Upper lobe of right lung (tissue), 1 donor: ENCODE measurements around the gene IDUA. TPM values are rescaled to one million over a fixed set of nuclear protein-coding genes. Genes with fewer than 3 reads are reported as not detected.
A peak's percentile ranks its signal among the peaks of the same experiment; 100 is the strongest.

Source experiments
- ATAC-seq: fragments of 200-7000 bp; cut with Tn5 transposase; one replicate; pipeline ENCODE4 v1.9.1; 2020; ENCODE audit warnings: mild to moderate bottlenecking, moderate library complexity
- DNase-seq: peaks from one replicate; pipeline ENCODE4 v3.0.0-alpha.2; 2020
- H3K27ac ChIP-seq: fragments of 200-600 bp; one replicate; pipeline ENCODE4 v1.8.0; 2022
- H3K27me3 ChIP-seq: fragments of 200-600 bp; one replicate; pipeline ENCODE4 v1.8.0; 2022; ENCODE audit warnings: mild to moderate bottlenecking
- H3K36me3 ChIP-seq: fragments of 200-600 bp; one replicate; pipeline ENCODE4 v1.8.0; 2022
- H3K4me1 ChIP-seq: fragments of 200-600 bp; one replicate; pipeline ENCODE4 v1.8.0; 2022
- H3K4me3 ChIP-seq: fragments of 200-600 bp; one replicate; pipeline ENCODE4 v1.8.0; 2022; ENCODE audit warnings: mild to moderate bottlenecking
- H3K9me3 ChIP-seq: fragments of 200-600 bp; one replicate; pipeline ENCODE4 v1.8.0; 2022
- CTCF ChIP-seq: fragments of 200-600 bp; IDR thresholded peaks from one replicate; pipeline ENCODE4 v1.8.0; 2022; ENCODE audit warnings: antibody characterized with exemption
- intact Hi-C: fragments of 100-400 bp; cut with DNase I; formaldehyde crosslinking; loops from one replicate; pipeline ENCODE4 v1.11.0; 2022
- total RNA-seq: library from RNA; stranded (reverse); fragmentation: NEBNext Ultra II Directional; extraction: Animal tissue kit (Norgen Biotek cat#: 25700); gene quantifications from one replicate; pipeline ENCODE4 v1.2.1, GENCODE V29; 2021
- donor health status: DM: no; HTN: yes; CAD: no; lungs with severe emphysema.

Gene IDUA
- total RNA-seq, 1 donor from 2014 or later, result 49.2 TPM

GRCh38 chr4:1047106-1047975, 60.5 kb downstream of the IDUA start:
- Histone ChIP-seq H3K4me3 (peak overlapping the region; percentile 16), H3K36me3 (no peaks in the 10 kb centered on the region), H3K9me3 (no peaks in the 10 kb centered on the region), H3K4me1 (peaks cover 25% of the 10 kb centered on the region), H3K27ac (no peak overlapping the region), H3K27me3 (peaks cover 25% of the 10 kb centered on the region)
- intact Hi-C loops, result no loop called here
- DNase-seq (peak; percentile 62), ATAC-seq (no peak)
- TF ChIP-seq CTCF, result no peak

- Histone ChIP-seq H3K9me3 (no peaks in the 10 kb centered on the region), H3K27ac (no peak overlapping the region), H3K27me3 (peaks cover 33% of the 10 kb centered on the region), H3K4me1 (peaks cover 25% of the 10 kb centered on the region), H3K4me3 (peak overlapping the region; percentile 16), H3K36me3 (no peaks in the 10 kb centered on the region)
- intact Hi-C loops, result no loop called here
- TF ChIP-seq CTCF, result no peak
- no peak for ATAC-seq
- peak; percentile 63 for DNase-seq
Observed at GRCh38 chr4:1047976-1048772, 61.3 kb downstream of the IDUA start.

- peaks cover 18% of the 10 kb centered on the region for H3K4me1 ChIP-seq
- H3K9me3 ChIP-seq, result no peaks in the 10 kb centered on the region
- H3K27ac ChIP-seq, result no peak overlapping the region
- H3K27me3 ChIP-seq, result peaks cover 31% of the 10 kb centered on the region
- no peak overlapping the region for H3K4me3 ChIP-seq
- ATAC-seq, result peak; percentile 13
- DNase-seq, result peak; percentile 67
- no peak for TF ChIP-seq CTCF
- intact Hi-C loops, result no loop called here
- no peaks in the 10 kb centered on the region for H3K36me3 ChIP-seq
Observed at GRCh38 chr4:1048773-1049590, 62.1 kb downstream of the IDUA start.

GRCh38 chr4:1049591-1049905, 62.7 kb downstream of the IDUA start:
- intact Hi-C loops, result no loop called here
- peaks cover 13% of the 10 kb centered on the region for H3K4me1 ChIP-seq
- H3K27me3 ChIP-seq, result peaks cover 26% of the 10 kb centered on the region
- no peaks in the 10 kb centered on the region for H3K36me3 ChIP-seq
- ATAC-seq, result no peak
- no peak overlapping the region for H3K4me3 ChIP-seq
- no peaks in the 10 kb centered on the region for H3K9me3 ChIP-seq
- H3K27ac ChIP-seq, result no peak overlapping the region
- no peak for TF ChIP-seq CTCF
- DNase-seq, result peak; percentile 61

GRCh38 chr4:1050486-1051213, 63.8 kb downstream of the IDUA start:
- no peak for ATAC-seq
- intact Hi-C loops, result no loop called here
- DNase-seq, result peak; percentile 58

More at GRCh38 chr4:1050486-1051213, 63.8 kb downstream of the IDUA start:
- Histone ChIP-seq H3K27me3 (peaks cover 24% of the 10 kb centered on the region), H3K4me3 (no peak overlapping the region), H3K9me3 (no peaks in the 10 kb centered on the region), H3K36me3 (no peaks in the 10 kb centered on the region), H3K4me1 (peaks cover 17% of the 10 kb centered on the region), H3K27ac (no peak overlapping the region)
- no peak for TF ChIP-seq CTCF
